Loucy (cell line): ENCODE results near the gene ERCC5.

Experiments
- H2AFZ ChIP-seq: fragments of 200-600 bp; sonication (generic); 2 replicates; pipeline ENCODE4 v1.6.0; 2016; ENCODE audit warnings: antibody characterized with exemption, mild to moderate bottlenecking, low read length, moderate library complexity
- H3F3A ChIP-seq: fragments of 200-600 bp; 2 replicates; pipeline ENCODE4 v1.6.0; 2016; ENCODE audit warnings: antibody characterized with exemption, low read depth, mild to moderate bottlenecking
- H3K27me3 ChIP-seq: fragments of 200-600 bp; sonication (generic); 2 replicates; pipeline ENCODE4 v1.6.1; 2014; ENCODE audit warnings: low read length, mild to moderate bottlenecking; ENCODE audit not compliant: insufficient read depth, poor library complexity, severe bottlenecking
- H3K36me3 ChIP-seq: fragments of 200-600 bp; sonication (generic); 2 replicates; pipeline ENCODE4 v1.6.1; 2016; ENCODE audit warnings: low read length; ENCODE audit not compliant: insufficient read depth
- H3K4me1 ChIP-seq: fragments of 200-600 bp; sonication (generic); 2 replicates; pipeline ENCODE4 v1.5.1; 2014; ENCODE audit warnings: low read length, mild to moderate bottlenecking; ENCODE audit not compliant: insufficient read depth, poor library complexity, severe bottlenecking
- H3K4me2 ChIP-seq: fragments of 200-600 bp; sonication (generic); 2 replicates; pipeline ENCODE4 v1.6.0; 2014; ENCODE audit warnings: antibody characterized with exemption, low read length, low read depth, mild to moderate bottlenecking; ENCODE audit not compliant: poor library complexity, severe bottlenecking
- H3K4me3 ChIP-seq: fragments of 200-600 bp; sonication (generic); 2 replicates; pipeline ENCODE4 v1.5.1; 2014; ENCODE audit warnings: low read length, mild to moderate bottlenecking, mixed read lengths; ENCODE audit not compliant: poor library complexity, severe bottlenecking
- H3K79me2 ChIP-seq: fragments of 200-600 bp; sonication (generic); 2 replicates; pipeline ENCODE4 v1.6.1; 2014; ENCODE audit warnings: low read length; ENCODE audit not compliant: insufficient read depth
- H3K9ac ChIP-seq: fragments of 200-600 bp; sonication (generic); 2 replicates; pipeline ENCODE4 v1.6.0; 2014; ENCODE audit warnings: mild to moderate bottlenecking, low read depth, low read length, moderate library complexity; ENCODE audit not compliant: poor library complexity, severe bottlenecking
- H3K9me2 ChIP-seq: fragments of 200-600 bp; sonication (generic); replicated peaks from 2 replicates; pipeline ENCODE4 v1.6.1; 2016; ENCODE audit warnings: low read depth, low read length, mixed read lengths
- H3K9me3 ChIP-seq: fragments of 200-600 bp; sonication (generic); 2 replicates; pipeline ENCODE4 v1.6.1; 2014; ENCODE audit warnings: mild to moderate bottlenecking, antibody characterized with exemption, low read length, low read depth; ENCODE audit not compliant: insufficient read depth
- H4K20me1 ChIP-seq: fragments of 200-600 bp; sonication (generic); 2 replicates; pipeline ENCODE4 v1.6.0; 2014; ENCODE audit warnings: antibody characterized with exemption, low read length, mild to moderate bottlenecking; ENCODE audit not compliant: insufficient read depth, poor library complexity, severe bottlenecking
- CTCF ChIP-seq: fragments of 200-600 bp; sonication (generic); conservative IDR thresholded peaks from 2 replicates; pipeline ENCODE4 v1.5.1; 2014; ENCODE audit warnings: mild to moderate bottlenecking, antibody characterized with exemption, low read length
- EZH2phosphoT487 ChIP-seq: fragments of 200-600 bp; IDR thresholded peaks from 2 replicates; pipeline ENCODE4 v1.6.1; 2018; ENCODE audit warnings: antibody characterized with exemption, mild to moderate bottlenecking, moderate library complexity, borderline replicate concordance

The ERCC5 gene

GRCh38 chr13:102900193-102900608 is 54.4 kb downstream of the ERCC5 start:
- H3K4me1 ChIP-seq, result no peaks in the 10 kb centered on the region
- no peaks in the 10 kb centered on the region for H3K9me3 ChIP-seq
- H3F3A ChIP-seq, result no peaks in the 10 kb centered on the region
- no peaks in the 10 kb centered on the region for H3K79me2 ChIP-seq
- no peak overlapping the region for H3K4me2 ChIP-seq
- no peaks in the 10 kb centered on the region for H3K36me3 ChIP-seq
- H3K9ac ChIP-seq, result no peak overlapping the region
- H3K27me3 ChIP-seq, result no peaks in the 10 kb centered on the region
- H3K9me2 ChIP-seq, result no peaks in the 10 kb centered on the region
- no peak for TF ChIP-seq EZH2phosphoT487
- no peak for TF ChIP-seq CTCF
- H4K20me1 ChIP-seq, result no peaks in the 10 kb centered on the region
- no peak overlapping the region for H3K4me3 ChIP-seq
- H2AFZ ChIP-seq, result no peak overlapping the region

DNA sequence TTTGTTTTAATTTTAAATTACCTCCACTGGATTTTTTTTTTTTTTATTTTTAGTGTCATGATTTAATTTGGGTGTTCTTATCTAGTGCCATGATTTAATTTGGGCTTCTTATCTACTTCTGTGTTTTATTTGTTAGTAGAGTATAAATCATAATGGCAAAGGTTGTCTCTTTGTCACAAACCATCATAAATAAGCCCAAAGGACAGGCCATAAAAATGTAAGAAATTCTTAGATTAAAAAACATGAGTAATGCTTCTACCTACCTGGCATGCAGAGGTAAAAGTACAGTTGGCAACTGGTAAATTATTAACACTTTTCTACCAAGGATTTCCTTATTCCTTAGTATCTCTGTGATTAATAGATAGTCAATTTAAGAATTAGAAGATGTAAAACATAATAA is 55.2 kb downstream of the ERCC5 start:
- Histone ChIP-seq H3K9me2 (no peaks in the 10 kb centered on the region), H3K4me3 (no peak overlapping the region), H3K27me3 (no peaks in the 10 kb centered on the region), H3K79me2 (no peaks in the 10 kb centered on the region), H3K9me3 (no peaks in the 10 kb centered on the region), H4K20me1 (no peaks in the 10 kb centered on the region), H3F3A (no peaks in the 10 kb centered on the region), H2AFZ (no peak overlapping the region), H3K4me2 (no peak overlapping the region), H3K9ac (no peak overlapping the region), H3K4me1 (no peaks in the 10 kb centered on the region), H3K36me3 (no peaks in the 10 kb centered on the region)
- TF ChIP-seq EZH2phosphoT487 (no peak), CTCF (no peak)

DNA sequence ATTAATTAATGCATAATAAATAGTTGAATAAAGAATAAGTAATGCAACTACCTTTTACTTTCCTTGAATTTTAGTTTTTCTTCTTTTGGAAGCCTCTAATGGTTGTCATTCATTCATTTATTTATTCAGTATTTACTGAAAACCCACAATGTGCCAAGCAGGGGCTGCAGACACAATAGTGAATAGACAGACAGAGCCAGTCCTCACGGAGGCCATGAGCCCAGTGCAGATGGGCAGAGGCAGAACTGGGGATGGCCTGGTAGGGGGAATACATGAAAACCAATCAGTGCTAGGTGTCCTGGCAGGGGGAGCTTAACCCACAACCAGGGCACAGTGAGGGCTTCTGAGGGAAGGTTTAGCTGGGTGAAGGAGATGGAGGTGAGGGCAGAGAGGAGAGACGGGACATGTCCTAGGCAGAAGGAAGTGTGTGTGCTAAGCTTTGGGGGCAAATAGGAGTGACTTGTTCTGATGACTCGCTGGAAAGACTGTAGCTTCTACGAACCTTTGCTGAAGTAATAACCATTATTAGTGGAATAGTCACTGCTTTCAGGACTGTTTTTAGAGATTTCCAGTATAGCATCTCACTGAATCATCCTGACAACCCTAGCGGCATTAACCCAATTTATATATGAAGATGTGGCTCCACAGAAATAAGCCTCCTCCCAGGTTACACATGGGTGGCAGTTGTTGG is 55.9 kb downstream of the ERCC5 start:
- TF ChIP-seq EZH2phosphoT487 (no peak), CTCF (no peak)
- no peaks in the 10 kb centered on the region for H4K20me1 ChIP-seq
- no peaks in the 10 kb centered on the region for H3K79me2 ChIP-seq

More for the DNA sequence above, 55.9 kb downstream of the ERCC5 start:
- no peak overlapping the region for H2AFZ ChIP-seq
- H3F3A ChIP-seq, result no peaks in the 10 kb centered on the region
- H3K9me3 ChIP-seq, result no peaks in the 10 kb centered on the region
- no peaks in the 10 kb centered on the region for H3K4me1 ChIP-seq
- H3K9me2 ChIP-seq, result no peaks in the 10 kb centered on the region
- H3K9ac ChIP-seq, result no peak overlapping the region
- no peaks in the 10 kb centered on the region for H3K36me3 ChIP-seq
- H3K27me3 ChIP-seq, result no peaks in the 10 kb centered on the region
- H3K4me3 ChIP-seq, result no peak overlapping the region
- H3K4me2 ChIP-seq, result no peak overlapping the region
